Cardiac muscle cell (in vitro differentiated cells and primary cell): ENCODE data around the gene TRABD2B. TPM values are rescaled to one million over a fixed set of nuclear protein-coding genes. Genes with fewer than 3 reads are reported as not detected.
"Not testable (repeated sequence)": the region's sequence is repeated elsewhere in the genome, so short reads cannot be mapped to it uniquely, and the experiment has no call there.

Experiments used
- DNase-seq, 2 donors: peaks; one replicate each; pipeline versions ENCODE4 v3.0.0 to v3.0.0-alpha.2; 2010 to 2017; ENCODE audit warnings: low read depth in 1 of 2, low spot score in 1 of 2
- H3K27ac ChIP-seq: fragments of 200-600 bp; sonication (generic); 2 replicates; pipeline ENCODE4 v1.5.1; 2016
- H3K27me3 ChIP-seq: fragments of 200-600 bp; sonication (generic); 2 replicates; pipeline ENCODE4 v1.6.0; 2016; ENCODE audit warnings: control low read depth
- H3K36me3 ChIP-seq: fragments of 200-600 bp; sonication (generic); 2 replicates; pipeline ENCODE4 v1.5.1; 2016; ENCODE audit warnings: control low read depth
- H3K4me1 ChIP-seq: fragments of 200-600 bp; sonication (generic); 2 replicates; pipeline ENCODE4 v1.8.1; 2017; ENCODE audit warnings: low read depth, mild to moderate bottlenecking, mixed run types
- H3K4me3 ChIP-seq: fragments of 200-600 bp; sonication (generic); 2 replicates; pipeline ENCODE4 v1.5.1; 2016; ENCODE audit warnings: mild to moderate bottlenecking
- H3K9me3 ChIP-seq: fragments of 200-600 bp; sonication (generic); 2 replicates; pipeline ENCODE4 v1.5.1; 2017; ENCODE audit warnings: low read depth, mild to moderate bottlenecking, control low read depth
- polyA plus RNA-seq: library from polyadenylated mRNA; unstranded; fragments of >200 nt; fragmentation: Nextera tagmentation; extraction: Ambion mirVana; gene quantifications from 2 replicates; pipeline ENCODE4 v1.2.1, GENCODE V29; 2016
- total RNA-seq: library from RNA; depleted of rRNA; stranded (reverse); fragments of >200 nt; gene quantifications from 2 replicates; pipeline ENCODE4 v1.2.3, GENCODE V29; 2016
- TF ChIP-seq, protein P1 (sequence below): IDR thresholded peaks from 2 replicates; pipeline ENCODE4 v1.5.1; 2012; ENCODE audit warnings: low read depth, mild to moderate bottlenecking, low read length

Gene TRABD2B
- total and polyA plus RNA-seq, 2 experiments from 2014 or later: 0.60 to 0.82 TPM

DNA sequence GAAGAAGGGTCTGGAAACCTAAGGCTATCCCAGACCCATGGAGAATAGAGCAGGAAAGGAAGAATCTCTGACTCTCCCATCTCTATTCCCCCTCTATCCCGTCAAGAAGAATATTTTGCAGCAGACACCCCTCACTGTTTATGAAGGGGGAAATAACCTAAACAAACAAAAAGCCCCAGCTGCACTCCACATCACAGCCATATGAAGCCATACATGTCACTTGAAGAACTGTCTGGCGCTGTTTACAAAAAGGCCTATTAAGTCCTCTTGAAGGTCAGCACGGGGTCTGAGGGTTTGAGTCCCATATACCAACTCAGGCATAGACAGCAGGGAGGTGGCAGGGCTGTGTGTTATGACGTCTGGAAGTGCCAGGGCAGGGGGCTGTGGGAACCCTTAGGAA is 31.4 kb downstream of the TRABD2B start:
- Histone ChIP-seq H3K27ac (no peak overlapping the region), H3K27me3 (no peaks in the 10 kb centered on the region), H3K36me3 (no peaks in the 10 kb centered on the region), H3K4me3 (no peak overlapping the region), H3K4me1 (no peaks in the 10 kb centered on the region), H3K9me3 (no peaks in the 10 kb centered on the region)
- no peak for DNase-seq
- TF ChIP-seq, protein P1, sequence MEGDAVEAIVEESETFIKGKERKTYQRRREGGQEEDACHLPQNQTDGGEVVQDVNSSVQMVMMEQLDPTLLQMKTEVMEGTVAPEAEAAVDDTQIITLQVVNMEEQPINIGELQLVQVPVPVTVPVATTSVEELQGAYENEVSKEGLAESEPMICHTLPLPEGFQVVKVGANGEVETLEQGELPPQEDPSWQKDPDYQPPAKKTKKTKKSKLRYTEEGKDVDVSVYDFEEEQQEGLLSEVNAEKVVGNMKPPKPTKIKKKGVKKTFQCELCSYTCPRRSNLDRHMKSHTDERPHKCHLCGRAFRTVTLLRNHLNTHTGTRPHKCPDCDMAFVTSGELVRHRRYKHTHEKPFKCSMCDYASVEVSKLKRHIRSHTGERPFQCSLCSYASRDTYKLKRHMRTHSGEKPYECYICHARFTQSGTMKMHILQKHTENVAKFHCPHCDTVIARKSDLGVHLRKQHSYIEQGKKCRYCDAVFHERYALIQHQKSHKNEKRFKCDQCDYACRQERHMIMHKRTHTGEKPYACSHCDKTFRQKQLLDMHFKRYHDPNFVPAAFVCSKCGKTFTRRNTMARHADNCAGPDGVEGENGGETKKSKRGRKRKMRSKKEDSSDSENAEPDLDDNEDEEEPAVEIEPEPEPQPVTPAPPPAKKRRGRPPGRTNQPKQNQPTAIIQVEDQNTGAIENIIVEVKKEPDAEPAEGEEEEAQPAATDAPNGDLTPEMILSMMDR: no peak

DNA sequence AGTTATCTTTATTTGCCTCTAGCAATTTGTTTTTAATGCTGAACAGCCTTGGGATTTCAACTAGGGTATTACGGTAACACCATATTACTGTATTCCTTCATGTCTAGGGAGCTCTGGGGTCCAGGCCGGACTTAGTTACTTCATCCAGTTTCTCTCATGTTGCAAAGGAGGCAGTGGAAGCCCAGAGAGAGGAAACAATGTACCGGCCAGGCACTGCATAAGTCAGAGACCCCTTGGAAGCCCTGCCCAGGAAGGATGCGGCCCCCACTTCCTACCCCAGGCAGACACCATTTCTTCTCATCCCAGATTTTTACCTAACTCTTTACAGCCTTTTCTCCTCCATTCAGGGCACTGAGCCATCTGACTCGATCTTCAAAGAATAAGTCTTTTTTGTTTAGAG is 32.5 kb downstream of the TRABD2B start:
- TF ChIP-seq, protein P1: no peak

DNA sequence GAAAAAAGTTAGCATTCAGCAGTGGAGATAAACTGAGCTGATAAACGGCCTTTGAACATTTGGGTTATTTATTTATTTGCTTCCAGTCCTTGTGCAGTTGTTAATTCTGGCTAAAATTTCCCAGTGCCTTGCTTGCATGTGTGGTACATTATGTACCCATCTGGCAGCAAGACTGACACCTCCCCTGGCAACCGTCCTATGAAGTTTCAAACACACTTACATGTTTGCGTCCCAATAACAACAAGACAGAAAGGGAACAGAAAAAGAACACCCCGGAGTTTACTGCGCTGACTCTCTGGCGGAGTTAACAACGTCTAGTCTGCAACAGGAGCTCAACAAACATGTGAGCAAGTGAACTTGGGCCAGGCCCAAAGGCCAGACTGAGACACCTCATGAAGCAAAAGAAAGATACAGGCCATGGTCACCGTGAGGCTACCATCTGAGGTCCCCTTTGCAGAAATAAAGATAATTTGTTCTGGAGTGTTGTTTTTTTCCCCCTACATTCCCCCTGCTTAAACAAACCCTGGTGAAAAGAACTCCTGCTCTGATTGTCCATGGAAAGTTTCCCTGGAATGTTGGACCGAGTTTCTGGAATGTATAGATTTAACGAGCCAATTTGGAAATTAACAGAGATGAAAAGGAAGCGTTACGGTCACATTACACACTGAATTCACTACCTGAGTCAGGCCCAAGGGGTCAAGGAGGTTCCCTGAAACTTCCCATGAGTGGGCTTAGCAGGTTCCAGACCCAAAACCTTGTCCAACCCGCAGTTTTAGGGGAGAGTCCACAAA is 33.4 kb downstream of the TRABD2B start:
- Histone ChIP-seq H3K27ac (no peak overlapping the region), H3K4me1 (no peaks in the 10 kb centered on the region), H3K4me3 (no peak overlapping the region), H3K36me3 (no peaks in the 10 kb centered on the region), H3K9me3 (no peaks in the 10 kb centered on the region), H3K27me3 (no peaks in the 10 kb centered on the region)
- DNase-seq: peak in 1 of 2 donors; percentile 35
- TF ChIP-seq, protein P1: no peak

More for the DNA sequence above, 32.5 kb downstream of the TRABD2B start:
- H3K4me1 ChIP-seq: no peaks in the 10 kb centered on the region
- no peaks in the 10 kb centered on the region for H3K36me3 ChIP-seq
- no peaks in the 10 kb centered on the region for H3K9me3 ChIP-seq
- no peak for DNase-seq
- no peak overlapping the region for H3K4me3 ChIP-seq
- H3K27ac ChIP-seq: no peak overlapping the region
- H3K27me3 ChIP-seq: no peaks in the 10 kb centered on the region

DNA sequence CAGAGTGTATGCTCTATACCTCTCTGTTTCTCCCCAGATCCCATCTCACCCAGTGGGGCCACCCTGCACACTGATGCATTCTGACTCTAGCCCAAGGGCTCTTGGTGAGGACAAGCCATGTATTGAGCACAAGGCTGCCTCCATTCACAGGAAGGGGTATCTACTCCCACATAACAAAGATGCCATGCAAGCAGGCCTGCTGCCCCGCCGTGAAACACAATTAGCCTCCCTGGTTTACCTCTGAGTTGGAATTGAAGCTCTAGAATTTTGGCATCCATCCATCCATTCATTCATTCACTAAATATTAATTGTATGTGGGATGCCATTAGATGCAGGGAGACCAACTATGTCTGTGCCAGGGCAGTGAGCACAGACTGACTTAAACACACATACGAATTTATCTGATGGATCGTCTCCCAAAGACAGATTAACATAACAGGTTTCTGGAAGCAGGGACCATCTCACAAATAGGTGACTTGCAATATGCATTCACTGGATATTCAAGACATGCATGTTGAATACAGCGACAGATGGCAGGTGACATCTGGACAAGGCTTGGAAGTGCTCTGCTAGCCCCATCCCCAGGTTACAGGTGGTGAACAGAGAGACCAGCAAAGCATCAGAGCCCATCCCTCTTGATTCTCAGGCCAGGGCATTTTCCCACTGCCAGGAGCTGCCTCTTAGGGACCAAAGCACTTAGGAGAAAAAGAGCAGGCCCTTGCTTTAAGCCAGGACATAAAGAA is 34.3 kb downstream of the TRABD2B start:
- H3K4me3 ChIP-seq: no peak overlapping the region
- no peak overlapping the region for H3K27ac ChIP-seq
- H3K36me3 ChIP-seq: no peaks in the 10 kb centered on the region
- TF ChIP-seq, protein P1: no peak
- H3K4me1 ChIP-seq: no peaks in the 10 kb centered on the region
- H3K9me3 ChIP-seq: no peaks in the 10 kb centered on the region
- H3K27me3 ChIP-seq: no peaks in the 10 kb centered on the region
- DNase-seq: no peak

DNA sequence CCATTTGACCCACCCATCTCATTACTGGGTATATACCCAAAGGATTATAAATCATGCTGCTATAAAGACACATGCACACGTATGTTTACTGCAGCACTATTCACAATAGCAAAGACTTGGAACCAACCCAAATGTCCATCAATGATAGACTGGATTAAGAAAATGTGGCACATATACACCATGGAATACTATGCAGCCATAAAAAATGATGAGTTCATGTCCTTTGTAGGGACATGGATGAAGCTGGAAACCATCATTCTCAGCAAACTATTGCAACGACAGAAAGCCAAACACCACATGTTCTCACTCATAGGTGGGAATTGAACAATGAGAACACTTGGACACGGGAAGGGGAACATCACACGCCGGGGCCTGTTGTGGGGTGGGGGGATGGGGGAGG is 35.4 kb downstream of the TRABD2B start:
- DNase-seq, H3K4me3 ChIP-seq, H3K9me3 ChIP-seq, H3K4me1 ChIP-seq, H3K27ac ChIP-seq, H3K27me3 ChIP-seq, H3K36me3 ChIP-seq: not testable (repeated sequence)

DNA sequence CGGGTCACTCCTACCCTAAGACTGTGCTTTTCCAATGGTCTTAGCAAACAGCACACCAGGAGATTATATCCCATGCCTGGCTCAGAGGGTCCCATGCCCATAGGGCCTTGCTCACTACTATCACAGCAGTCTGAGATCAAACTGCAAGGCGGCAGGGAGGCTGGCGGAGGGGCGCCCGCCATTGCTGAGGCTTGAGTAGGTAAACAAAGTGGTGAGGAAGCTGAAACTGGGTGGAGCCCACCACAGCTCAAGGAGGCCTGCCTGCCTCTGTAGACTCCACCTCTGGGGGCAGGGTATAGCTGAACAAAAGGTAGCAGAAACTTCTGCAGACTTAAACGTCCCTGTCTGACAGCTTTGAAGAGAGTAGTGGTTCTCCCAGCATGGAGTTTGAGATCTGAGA is 40.7 kb downstream of the TRABD2B start:
- not testable (repeated sequence) for H3K36me3 ChIP-seq, H3K9me3 ChIP-seq, H3K4me1 ChIP-seq, H3K27me3 ChIP-seq, H3K4me3 ChIP-seq, H3K27ac ChIP-seq, DNase-seq
